ENCODE measurements around the gene VILL.
"Not testable (repeated sequence)": the region's sequence is repeated elsewhere in the genome, so short reads cannot be mapped to it uniquely, and the experiment has no call there.

Gene VILL

DNA sequence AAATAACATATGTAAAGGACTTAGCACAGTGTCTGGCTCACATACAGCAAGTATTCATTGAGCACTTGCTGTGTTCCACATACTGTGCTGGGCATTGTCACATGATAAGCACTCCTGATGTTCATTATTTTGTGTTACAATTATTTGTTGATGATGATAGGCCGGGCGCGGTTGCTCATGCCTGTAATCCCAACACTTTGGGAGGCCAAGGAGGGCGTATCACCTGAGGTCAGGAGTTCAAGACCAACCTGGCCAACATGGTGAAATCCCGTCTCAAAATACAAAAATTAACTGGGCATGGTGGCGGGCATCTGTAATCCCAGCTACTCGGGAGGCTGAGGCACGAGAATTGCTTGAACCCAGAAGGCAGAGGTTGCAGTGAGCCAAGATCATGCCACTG is 18.5 kb upstream of the VILL start:
- not testable (repeated sequence) for H3K9me3 ChIP-seq (ENCODE audit: control insufficient read depth, low read length); H3K27ac ChIP-seq (ENCODE audit: insufficient read depth, low read length, poor library complexity, severe bottlenecking); H3K4me3 ChIP-seq (ENCODE audit: insufficient read depth, low read depth, low read length, poor library complexity, severe bottlenecking); H3K27me3 ChIP-seq (replicated peaks; ENCODE audit: control insufficient read depth, insufficient read depth, low read length, poor library complexity, severe bottlenecking); H3K4me1 ChIP-seq (ENCODE audit: control insufficient read depth, insufficient read depth, low read length, poor library complexity, severe bottlenecking); DNase-seq; H3K36me3 ChIP-seq (ENCODE audit: control insufficient read depth, insufficient read depth, low read length)

DNA sequence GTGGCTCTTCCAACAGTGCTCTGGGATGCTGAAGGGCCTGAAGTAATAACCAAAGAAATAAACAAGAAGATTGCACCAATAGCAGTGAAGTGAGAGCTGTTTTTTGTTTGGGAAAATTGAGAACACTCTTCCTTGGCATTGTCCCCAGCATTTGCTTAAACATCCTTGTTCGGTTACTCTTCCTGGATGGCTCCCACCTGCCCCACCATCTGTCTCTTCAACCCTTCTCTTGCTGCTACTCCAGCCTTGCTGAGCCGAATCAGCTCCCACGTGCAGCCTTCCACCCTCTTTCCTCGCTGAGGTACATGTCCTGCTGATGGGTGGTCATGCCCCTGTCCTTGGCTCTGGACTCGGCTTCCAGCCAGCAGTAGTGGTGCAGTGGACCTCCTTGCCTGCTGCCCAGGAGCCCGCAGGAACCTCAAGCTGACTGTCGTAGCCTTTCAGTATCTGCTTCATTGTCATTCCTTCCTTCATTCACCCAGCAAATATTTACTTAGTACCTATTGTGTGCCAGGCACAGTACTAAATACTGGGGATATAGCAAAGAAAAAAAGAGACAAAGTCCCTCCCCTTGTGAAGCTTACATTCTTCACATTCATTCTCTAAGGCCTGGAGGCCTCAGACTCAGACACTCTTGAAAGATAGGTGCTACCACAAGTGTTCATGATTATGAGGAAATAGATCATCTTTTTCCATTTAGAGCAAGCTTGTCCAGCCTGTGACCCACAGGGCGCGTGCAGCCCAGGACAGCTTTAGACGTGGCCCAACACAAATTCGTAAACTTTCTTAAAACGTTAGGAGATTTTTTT is 17.1 kb upstream of the VILL start:
- no peak overlapping the region for H3K27ac ChIP-seq (ENCODE audit: insufficient read depth, low read length, poor library complexity, severe bottlenecking)
- H3K4me3 ChIP-seq (ENCODE audit: insufficient read depth, low read depth, low read length, poor library complexity, severe bottlenecking) = no peak overlapping the region
- H3K4me1 ChIP-seq (ENCODE audit: control insufficient read depth, insufficient read depth, low read length, poor library complexity, severe bottlenecking) = peaks cover 4% of the 10 kb centered on the region
- no peaks in the 10 kb centered on the region for H3K36me3 ChIP-seq (ENCODE audit: control insufficient read depth, insufficient read depth, low read length)
- no peaks in the 10 kb centered on the region for H3K9me3 ChIP-seq (ENCODE audit: control insufficient read depth, low read length)
- DNase-seq = no peak
- no peaks in the 10 kb centered on the region for H3K27me3 ChIP-seq (replicated peaks; ENCODE audit: control insufficient read depth, insufficient read depth, low read length, poor library complexity, severe bottlenecking)

DNA sequence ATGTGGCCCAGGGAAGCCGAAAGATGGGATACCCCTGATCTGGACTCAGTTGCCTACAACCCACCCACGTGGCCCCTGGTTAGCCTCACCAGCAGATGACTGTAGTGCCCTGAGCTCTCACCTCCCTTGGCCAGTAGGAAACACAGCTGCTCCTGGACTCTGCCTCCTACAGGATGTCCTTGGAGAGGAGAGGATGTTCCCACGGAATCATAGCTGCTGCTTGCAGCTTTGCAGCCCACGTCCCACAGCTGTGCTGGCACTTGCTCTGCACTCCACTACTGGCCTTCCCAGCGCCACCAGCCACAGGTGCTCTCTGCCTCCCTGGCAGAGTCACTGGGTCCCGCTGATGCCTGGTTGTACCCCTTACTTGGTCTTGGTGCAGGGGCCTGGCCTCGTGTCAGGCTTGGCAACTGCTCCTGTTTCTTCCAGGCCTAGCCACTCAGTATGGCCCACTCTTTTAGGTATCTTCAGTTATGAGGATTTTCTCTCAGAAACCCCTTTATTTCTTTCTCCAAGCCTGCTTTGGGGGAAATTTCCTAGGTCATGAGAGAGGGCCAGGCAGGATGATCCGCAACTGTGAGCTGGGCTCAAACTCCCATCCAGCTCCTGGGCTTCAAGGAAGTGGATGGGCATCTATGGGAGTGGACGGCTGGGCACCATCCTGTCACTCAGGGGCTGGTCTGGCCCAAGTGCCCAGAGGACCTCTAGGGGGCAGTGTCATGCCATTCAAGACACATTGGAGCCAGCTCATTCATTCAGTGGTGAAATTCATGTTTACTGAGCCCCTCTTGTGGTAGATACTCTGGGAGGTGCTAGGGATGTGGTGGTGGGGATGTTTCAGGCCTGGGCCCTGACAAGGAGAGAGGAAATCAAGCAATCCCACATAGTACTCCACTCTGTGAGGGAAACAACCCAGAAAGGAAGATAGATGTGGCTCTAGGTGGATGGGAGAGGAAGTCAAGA is 16.2 kb upstream of the VILL start:
- no peak overlapping the region for H3K4me3 ChIP-seq (ENCODE audit: insufficient read depth, low read depth, low read length, poor library complexity, severe bottlenecking)
- H3K36me3 ChIP-seq (ENCODE audit: control insufficient read depth, insufficient read depth, low read length) = no peaks in the 10 kb centered on the region
- no peaks in the 10 kb centered on the region for H3K27me3 ChIP-seq (replicated peaks; ENCODE audit: control insufficient read depth, insufficient read depth, low read length, poor library complexity, severe bottlenecking)
- no peaks in the 10 kb centered on the region for H3K9me3 ChIP-seq (ENCODE audit: control insufficient read depth, low read length)
- DNase-seq = peak; percentile 34 to 57 (median 43)
- no peak overlapping the region for H3K27ac ChIP-seq (ENCODE audit: insufficient read depth, low read length, poor library complexity, severe bottlenecking)
- H3K4me1 ChIP-seq (ENCODE audit: control insufficient read depth, insufficient read depth, low read length, poor library complexity, severe bottlenecking) = peaks cover 4% of the 10 kb centered on the region

DNA sequence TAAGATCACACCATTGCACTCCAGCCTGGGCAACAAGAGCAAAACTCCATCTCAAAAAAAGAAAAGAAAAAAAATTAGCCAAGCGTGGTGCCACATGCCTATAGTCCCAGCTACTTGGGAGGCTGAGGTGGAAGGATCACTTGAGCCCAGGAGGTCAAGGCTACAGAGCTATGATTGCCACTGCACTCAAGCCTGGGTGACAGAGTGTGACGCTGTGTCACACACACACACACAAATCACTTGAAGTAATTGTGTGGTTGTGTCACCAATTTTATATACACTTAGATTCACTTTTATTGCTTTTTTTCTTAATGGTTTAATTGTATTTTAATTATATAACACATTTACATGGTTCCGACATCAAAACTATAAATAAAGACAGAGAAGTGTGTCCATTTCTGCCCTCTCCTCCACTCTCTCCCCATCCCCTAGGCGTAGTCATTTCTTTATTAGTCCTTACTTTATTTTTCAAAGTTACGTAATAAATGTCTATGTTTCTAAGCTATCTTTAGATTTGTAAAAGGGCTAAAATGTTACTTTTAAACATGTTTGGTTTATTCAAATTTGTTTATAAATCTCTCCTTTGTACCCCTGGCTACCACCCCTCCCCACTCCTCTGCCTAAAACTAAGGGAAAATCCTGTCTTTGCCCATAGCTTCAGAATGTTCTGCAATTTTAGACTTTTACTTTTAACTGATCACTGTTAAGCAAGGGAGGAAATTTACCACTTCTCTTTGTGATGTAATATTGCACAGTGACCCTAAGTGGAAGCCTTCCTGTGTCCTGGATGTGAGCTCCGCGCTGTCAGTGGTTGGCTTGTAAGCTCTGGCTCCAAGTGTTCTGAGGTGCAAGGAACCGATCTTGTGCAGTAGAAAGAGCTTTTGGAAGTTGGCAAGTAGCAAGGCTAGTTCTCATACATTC is 10.8 kb upstream of the VILL start:
- Histone ChIP-seq H3K4me3 (ENCODE audit: insufficient read depth, low read depth, low read length, poor library complexity, severe bottlenecking) (no peak overlapping the region), H3K27ac (ENCODE audit: insufficient read depth, low read length, poor library complexity, severe bottlenecking) (no peak overlapping the region), H3K27me3 (replicated peaks; ENCODE audit: control insufficient read depth, insufficient read depth, low read length, poor library complexity, severe bottlenecking) (no peaks in the 10 kb centered on the region), H3K36me3 (ENCODE audit: control insufficient read depth, insufficient read depth, low read length) (no peaks in the 10 kb centered on the region), H3K9me3 (ENCODE audit: control insufficient read depth, low read length) (no peaks in the 10 kb centered on the region), H3K4me1 (ENCODE audit: control insufficient read depth, insufficient read depth, low read length, poor library complexity, severe bottlenecking) (peaks cover under 1% of the 10 kb centered on the region)
- DNase-seq = no peak

DNA sequence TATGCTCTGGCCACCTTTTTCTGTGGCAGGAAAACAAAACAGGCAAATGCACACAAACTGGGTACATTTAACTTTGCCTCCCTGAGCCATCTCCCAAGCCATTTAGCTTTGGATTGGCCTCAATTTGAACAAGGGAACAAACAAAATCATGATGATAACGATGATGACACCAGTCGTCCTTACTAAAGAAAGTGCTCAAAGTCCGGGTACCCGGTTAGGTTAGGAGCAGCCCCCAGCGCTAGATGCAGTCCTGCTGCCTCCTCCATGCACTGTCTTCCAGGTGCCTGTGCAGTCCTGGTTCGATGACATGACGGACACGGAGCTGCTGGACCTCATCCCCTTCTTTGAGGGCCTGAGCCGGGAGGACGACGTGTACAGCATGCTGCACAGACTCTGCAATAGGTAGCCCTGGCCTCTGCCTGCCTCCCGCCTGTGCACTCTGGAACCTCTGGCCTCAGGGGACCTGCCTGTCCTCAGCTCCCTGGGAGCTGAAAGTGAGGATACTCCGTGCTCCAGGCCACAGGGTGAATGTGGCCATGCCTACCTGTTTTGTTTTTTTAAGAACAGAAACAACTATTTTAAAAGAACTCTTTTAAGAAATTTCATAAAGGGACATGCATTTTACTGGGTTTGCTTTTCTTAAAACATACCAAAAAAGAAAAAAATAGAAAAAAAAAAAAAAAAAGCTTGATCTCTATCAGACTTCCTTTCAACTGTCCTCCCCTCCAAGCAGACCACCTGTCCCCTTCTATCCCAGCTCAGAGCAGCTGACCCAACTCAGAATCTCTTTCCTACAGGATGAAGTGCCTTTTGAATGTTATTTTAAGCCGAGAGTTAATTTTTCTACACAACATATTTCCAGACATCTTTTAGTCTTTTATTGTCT is 9.9 kb upstream of the VILL start:
- H3K9me3 ChIP-seq (ENCODE audit: control insufficient read depth, low read length) = no peaks in the 10 kb centered on the region
- no peaks in the 10 kb centered on the region for H3K4me1 ChIP-seq (ENCODE audit: control insufficient read depth, insufficient read depth, low read length, poor library complexity, severe bottlenecking)
- no peaks in the 10 kb centered on the region for H3K36me3 ChIP-seq (ENCODE audit: control insufficient read depth, insufficient read depth, low read length)
- no peaks in the 10 kb centered on the region for H3K27me3 ChIP-seq (replicated peaks; ENCODE audit: control insufficient read depth, insufficient read depth, low read length, poor library complexity, severe bottlenecking)
- H3K27ac ChIP-seq (ENCODE audit: insufficient read depth, low read length, poor library complexity, severe bottlenecking) = no peak overlapping the region
- no peak for DNase-seq
- H3K4me3 ChIP-seq (ENCODE audit: insufficient read depth, low read depth, low read length, poor library complexity, severe bottlenecking) = no peak overlapping the region

DNA sequence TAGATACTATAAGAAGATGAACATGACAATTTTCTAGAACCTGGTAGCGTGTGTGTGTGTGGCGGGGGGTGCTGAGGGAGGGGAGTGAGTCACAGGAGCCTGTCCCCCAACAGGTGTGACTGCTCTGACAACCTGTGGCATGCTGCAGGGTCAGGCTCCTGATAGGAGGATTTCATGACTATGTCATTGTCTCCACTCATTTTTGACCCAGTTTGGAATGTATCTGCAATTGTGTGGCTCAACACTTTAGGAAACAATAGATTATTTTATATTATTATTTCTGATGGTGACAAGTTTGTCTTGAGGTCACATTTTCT is 9.3 kb upstream of the VILL start:
- DNase-seq = no peak
- Histone ChIP-seq H3K27me3 (replicated peaks; ENCODE audit: control insufficient read depth, insufficient read depth, low read length, poor library complexity, severe bottlenecking) (no peaks in the 10 kb centered on the region), H3K9me3 (ENCODE audit: control insufficient read depth, low read length) (no peaks in the 10 kb centered on the region), H3K4me1 (ENCODE audit: control insufficient read depth, insufficient read depth, low read length, poor library complexity, severe bottlenecking) (no peaks in the 10 kb centered on the region), H3K27ac (ENCODE audit: insufficient read depth, low read length, poor library complexity, severe bottlenecking) (no peak overlapping the region), H3K4me3 (ENCODE audit: insufficient read depth, low read depth, low read length, poor library complexity, severe bottlenecking) (no peak overlapping the region), H3K36me3 (ENCODE audit: control insufficient read depth, insufficient read depth, low read length) (no peaks in the 10 kb centered on the region)

DNA sequence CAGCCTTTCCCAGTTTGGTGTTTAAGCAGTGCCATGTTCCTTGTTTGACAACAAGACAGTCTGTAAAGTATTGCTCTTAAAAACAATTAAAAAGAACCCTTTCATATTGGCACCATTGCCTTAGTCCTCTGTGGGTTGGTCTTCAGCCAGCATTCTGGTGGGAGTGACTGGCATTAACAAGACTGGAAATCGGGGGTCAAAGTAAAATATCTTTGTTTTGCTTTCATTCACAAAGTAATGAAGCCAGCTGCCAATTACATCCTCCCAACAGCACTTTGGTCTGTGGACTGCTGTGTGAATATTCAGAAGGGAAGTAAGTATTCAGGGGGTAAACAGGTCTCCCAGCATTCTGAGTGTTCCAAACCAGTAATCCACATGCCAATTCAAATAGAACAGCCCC is 8.3 kb upstream of the VILL start:
- no peaks in the 10 kb centered on the region for H3K4me1 ChIP-seq (ENCODE audit: control insufficient read depth, insufficient read depth, low read length, poor library complexity, severe bottlenecking)

DNA sequence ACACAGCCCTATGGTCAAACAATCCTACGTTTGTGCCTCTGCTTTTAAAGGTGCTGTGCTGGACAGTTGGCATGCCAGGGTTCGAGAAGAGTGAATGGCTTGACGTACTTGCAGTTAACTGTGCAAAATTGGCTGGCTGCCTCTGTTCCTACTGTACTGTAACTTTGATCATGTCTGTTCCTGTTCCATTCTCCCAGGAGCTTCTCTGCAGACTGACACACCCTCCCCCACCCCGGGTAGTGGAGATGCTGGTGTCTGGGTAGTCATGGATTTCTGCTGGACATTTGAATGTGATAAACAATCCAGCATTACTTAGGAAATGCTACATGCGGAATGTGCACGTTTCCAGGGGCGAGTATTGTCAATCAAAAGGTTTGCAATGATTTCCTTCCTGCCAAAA is 6.5 kb upstream of the VILL start:
- H3K36me3 ChIP-seq (ENCODE audit: control insufficient read depth, insufficient read depth, low read length) = no peaks in the 10 kb centered on the region
- H3K4me1 ChIP-seq (ENCODE audit: control insufficient read depth, insufficient read depth, low read length, poor library complexity, severe bottlenecking) = no peaks in the 10 kb centered on the region
- no peaks in the 10 kb centered on the region for H3K9me3 ChIP-seq (ENCODE audit: control insufficient read depth, low read length)
- DNase-seq = no peak
- H3K4me3 ChIP-seq (ENCODE audit: insufficient read depth, low read depth, low read length, poor library complexity, severe bottlenecking) = no peak overlapping the region
- no peaks in the 10 kb centered on the region for H3K27me3 ChIP-seq (replicated peaks; ENCODE audit: control insufficient read depth, insufficient read depth, low read length, poor library complexity, severe bottlenecking)
- H3K27ac ChIP-seq (ENCODE audit: insufficient read depth, low read length, poor library complexity, severe bottlenecking) = no peak overlapping the region

More for the DNA sequence above, 8.3 kb upstream of the VILL start:
- no peaks in the 10 kb centered on the region for H3K27me3 ChIP-seq (replicated peaks; ENCODE audit: control insufficient read depth, insufficient read depth, low read length, poor library complexity, severe bottlenecking)
- H3K9me3 ChIP-seq (ENCODE audit: control insufficient read depth, low read length) = no peaks in the 10 kb centered on the region
- no peak overlapping the region for H3K27ac ChIP-seq (ENCODE audit: insufficient read depth, low read length, poor library complexity, severe bottlenecking)
- H3K4me3 ChIP-seq (ENCODE audit: insufficient read depth, low read depth, low read length, poor library complexity, severe bottlenecking) = no peak overlapping the region
- no peaks in the 10 kb centered on the region for H3K36me3 ChIP-seq (ENCODE audit: control insufficient read depth, insufficient read depth, low read length)
- no peak for DNase-seq

DNA sequence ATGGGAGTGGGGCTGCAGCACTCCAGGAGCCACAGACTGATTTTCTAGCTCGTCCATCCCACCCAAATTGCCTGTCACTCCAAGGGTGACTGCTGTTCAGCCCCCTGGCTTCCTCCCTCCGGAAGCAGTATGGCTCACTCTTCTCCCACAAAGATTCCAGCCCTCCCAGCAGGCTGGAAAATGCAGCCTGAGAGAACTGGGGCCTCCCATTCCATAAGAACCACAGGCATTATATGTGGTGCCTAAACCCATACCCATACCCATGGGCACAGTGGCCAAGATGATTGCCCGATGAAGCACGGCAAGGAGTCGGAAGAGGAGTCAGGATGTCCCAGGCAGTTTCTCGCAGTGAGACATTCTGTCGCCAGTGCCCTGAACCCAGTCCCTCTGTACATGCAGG is 6.0 kb upstream of the VILL start:
- H3K9me3 ChIP-seq (ENCODE audit: control insufficient read depth, low read length) = no peaks in the 10 kb centered on the region
- no peaks in the 10 kb centered on the region for H3K4me1 ChIP-seq (ENCODE audit: control insufficient read depth, insufficient read depth, low read length, poor library complexity, severe bottlenecking)
- H3K27ac ChIP-seq (ENCODE audit: insufficient read depth, low read length, poor library complexity, severe bottlenecking) = no peak overlapping the region
- no peaks in the 10 kb centered on the region for H3K27me3 ChIP-seq (replicated peaks; ENCODE audit: control insufficient read depth, insufficient read depth, low read length, poor library complexity, severe bottlenecking)
- H3K36me3 ChIP-seq (ENCODE audit: control insufficient read depth, insufficient read depth, low read length) = no peaks in the 10 kb centered on the region
- no peak overlapping the region for H3K4me3 ChIP-seq (ENCODE audit: insufficient read depth, low read depth, low read length, poor library complexity, severe bottlenecking)
- no peak for DNase-seq
